Fibroblast of lung (primary cell): ENCODE data around the gene GNAO1. TPM values are rescaled to one million over a fixed set of nuclear protein-coding genes. Genes with fewer than 3 reads are reported as not detected.
A peak's percentile ranks its signal among the peaks of the same experiment; 100 is the strongest.

Experiments used
- DNase-seq, 2 donors: peaks; one replicate each; pipeline versions ENCODE4 v3.0.0 to v3.0.0-alpha.2; 2010; ENCODE audit warnings: low read depth in 2 of 2
- H2AFZ ChIP-seq: 2 replicates; pipeline ENCODE4 v1.5.1; 2012; ENCODE audit warnings: low read length, control low read depth, inconsistent platforms
- H3K27ac ChIP-seq: 2 replicates; pipeline ENCODE4 v1.5.1; 2011; ENCODE audit warnings: low read length, control low read depth; ENCODE audit not compliant: insufficient read depth
- H3K27me3 ChIP-seq: 2 replicates; pipeline ENCODE4 v1.5.1; 2011; ENCODE audit warnings: mild to moderate bottlenecking, low read length; ENCODE audit not compliant: control insufficient read depth, insufficient read depth
- H3K36me3 ChIP-seq: 2 replicates; pipeline ENCODE4 v1.5.1; 2011; ENCODE audit warnings: low read length; ENCODE audit not compliant: control insufficient read depth, insufficient read depth
- H3K4me1 ChIP-seq: 2 replicates; pipeline ENCODE4 v1.5.1; 2011; ENCODE audit warnings: low read length; ENCODE audit not compliant: control insufficient read depth, insufficient read depth; ENCODE audit errors: extremely low read depth
- H3K4me2 ChIP-seq: 2 replicates; pipeline ENCODE4 v1.5.1; 2011; ENCODE audit warnings: low read length, control low read depth; ENCODE audit not compliant: insufficient read depth; ENCODE audit errors: extremely low read depth
- H3K4me3 ChIP-seq, 4 experiments: fragments of 200-600 bp in 1 of 4; sonication (generic) in 1 of 4; replicated peaks in 1 of 4; 2 replicates each; pipeline ENCODE4 v1.5.1; 2011 to 2016; ENCODE audit warnings: low read length in 4 of 4, low read depth in 3 of 4, mild to moderate bottlenecking in 3 of 4, control low read depth in 2 of 4, inconsistent platforms in 1 of 4, mixed read lengths in 1 of 4; ENCODE audit not compliant: insufficient read depth in 1 of 4; ENCODE audit errors: control extremely low read depth in 1 of 4
- H3K79me2 ChIP-seq: 2 replicates; pipeline ENCODE4 v1.5.1; 2012; ENCODE audit warnings: mild to moderate bottlenecking, low read length, inconsistent platforms; ENCODE audit not compliant: control insufficient read depth, insufficient read depth
- H3K9ac ChIP-seq: 2 replicates; pipeline ENCODE4 v1.5.1; 2011; ENCODE audit warnings: mild to moderate bottlenecking, low read length, control low read depth; ENCODE audit not compliant: insufficient read depth
- H3K9me3 ChIP-seq: 2 replicates; pipeline ENCODE4 v1.5.1; 2012; ENCODE audit warnings: low read depth, low read length; ENCODE audit not compliant: control insufficient read depth, insufficient read depth
- H4K20me1 ChIP-seq: 2 replicates; pipeline ENCODE4 v1.5.1; 2011; ENCODE audit warnings: low read length; ENCODE audit not compliant: control insufficient read depth, insufficient read depth; ENCODE audit errors: extremely low read depth
- EZH2 ChIP-seq: IDR thresholded peaks from 2 replicates; pipeline ENCODE4 v1.5.1; 2012; ENCODE audit warnings: low read length, control low read depth, mild to moderate bottlenecking; ENCODE audit errors: missing control alignments
- polyA plus RNA-seq, 2 donors: library from polyadenylated mRNA; depleted of rRNA in 1 of 2; stranded (reverse) in 1 of 2; unstranded in 1 of 2; fragments of >200 nt; gene quantifications; 2 replicates each; pipeline ENCODE4 v1.2.1, GENCODE V29; 2011 to 2012; ENCODE audit warnings: missing spikeins in 1 of 2
- total RNA-seq: library from RNA; depleted of rRNA; stranded (reverse); fragments of >200 nt; gene quantifications from 2 replicates; pipeline ENCODE4 v1.2.1, GENCODE V29; 2014
- TF ChIP-seq, protein P1 (sequence below), 2 donors: IDR thresholded peaks in 1 of 2; conservative IDR thresholded peaks in 1 of 2; 1 replicate in 1 of 2; 2 replicates in 1 of 2; pipeline ENCODE4 v1.5.1; 2011 to 2012; ENCODE audit warnings: low read length in 2 of 2, control low read depth in 1 of 2, inconsistent platforms in 1 of 2, low read depth in 1 of 2, mild to moderate bottlenecking in 1 of 2

Gene GNAO1
- total and polyA plus RNA-seq, 2 donors (not counting 1 experiment from before 2014, with no cell fraction given) = 0.14 to 0.17 TPM

DNA sequence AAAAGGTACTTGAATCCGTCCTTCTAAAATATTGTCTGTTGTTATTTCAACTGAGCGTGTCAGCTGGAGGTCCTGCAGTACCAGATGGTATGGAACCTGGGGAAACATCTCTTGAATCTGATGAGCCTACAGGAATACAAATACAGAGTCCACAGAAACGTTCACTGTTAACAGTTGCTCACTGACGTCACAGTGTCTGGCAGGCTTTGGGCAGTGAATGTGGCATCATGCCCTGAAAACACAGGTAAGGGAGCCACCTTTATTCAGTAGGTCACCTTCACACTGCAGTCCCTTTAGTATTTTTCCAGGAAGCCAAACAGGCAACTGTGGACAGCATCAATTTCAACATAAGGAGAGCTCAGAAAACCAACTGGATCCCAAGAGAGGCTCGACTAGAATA, 177.9 kb downstream of the GNAO1 start:
- H2AFZ ChIP-seq = no peak overlapping the region
- TF ChIP-seq, protein P1, sequence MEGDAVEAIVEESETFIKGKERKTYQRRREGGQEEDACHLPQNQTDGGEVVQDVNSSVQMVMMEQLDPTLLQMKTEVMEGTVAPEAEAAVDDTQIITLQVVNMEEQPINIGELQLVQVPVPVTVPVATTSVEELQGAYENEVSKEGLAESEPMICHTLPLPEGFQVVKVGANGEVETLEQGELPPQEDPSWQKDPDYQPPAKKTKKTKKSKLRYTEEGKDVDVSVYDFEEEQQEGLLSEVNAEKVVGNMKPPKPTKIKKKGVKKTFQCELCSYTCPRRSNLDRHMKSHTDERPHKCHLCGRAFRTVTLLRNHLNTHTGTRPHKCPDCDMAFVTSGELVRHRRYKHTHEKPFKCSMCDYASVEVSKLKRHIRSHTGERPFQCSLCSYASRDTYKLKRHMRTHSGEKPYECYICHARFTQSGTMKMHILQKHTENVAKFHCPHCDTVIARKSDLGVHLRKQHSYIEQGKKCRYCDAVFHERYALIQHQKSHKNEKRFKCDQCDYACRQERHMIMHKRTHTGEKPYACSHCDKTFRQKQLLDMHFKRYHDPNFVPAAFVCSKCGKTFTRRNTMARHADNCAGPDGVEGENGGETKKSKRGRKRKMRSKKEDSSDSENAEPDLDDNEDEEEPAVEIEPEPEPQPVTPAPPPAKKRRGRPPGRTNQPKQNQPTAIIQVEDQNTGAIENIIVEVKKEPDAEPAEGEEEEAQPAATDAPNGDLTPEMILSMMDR (conservative IDR thresholded peaks at IDR 0.05 in 1 of 2, IDR thresholded peaks at IDR 0.05 in 1 of 2; ENCODE audit: low read depth in 1 of 2, low read length in 2 of 2) = no peak
- TF ChIP-seq EZH2 = no peak
- no peak overlapping the region for H3K27ac ChIP-seq
- no peak overlapping the region for H3K4me2 ChIP-seq
- H3K36me3 ChIP-seq = peaks cover 8% of the 10 kb centered on the region
- DNase-seq = no peak
- no peaks in the 10 kb centered on the region for H3K9me3 ChIP-seq
- no peaks in the 10 kb centered on the region for H4K20me1 ChIP-seq
- H3K27me3 ChIP-seq = no peaks in the 10 kb centered on the region
- no peak overlapping the region for H3K9ac ChIP-seq
- H3K79me2 ChIP-seq = peaks cover 3% of the 10 kb centered on the region
- peaks cover 13% of the 10 kb centered on the region for H3K4me1 ChIP-seq
- no peak overlapping the region for H3K4me3 ChIP-seq

DNA sequence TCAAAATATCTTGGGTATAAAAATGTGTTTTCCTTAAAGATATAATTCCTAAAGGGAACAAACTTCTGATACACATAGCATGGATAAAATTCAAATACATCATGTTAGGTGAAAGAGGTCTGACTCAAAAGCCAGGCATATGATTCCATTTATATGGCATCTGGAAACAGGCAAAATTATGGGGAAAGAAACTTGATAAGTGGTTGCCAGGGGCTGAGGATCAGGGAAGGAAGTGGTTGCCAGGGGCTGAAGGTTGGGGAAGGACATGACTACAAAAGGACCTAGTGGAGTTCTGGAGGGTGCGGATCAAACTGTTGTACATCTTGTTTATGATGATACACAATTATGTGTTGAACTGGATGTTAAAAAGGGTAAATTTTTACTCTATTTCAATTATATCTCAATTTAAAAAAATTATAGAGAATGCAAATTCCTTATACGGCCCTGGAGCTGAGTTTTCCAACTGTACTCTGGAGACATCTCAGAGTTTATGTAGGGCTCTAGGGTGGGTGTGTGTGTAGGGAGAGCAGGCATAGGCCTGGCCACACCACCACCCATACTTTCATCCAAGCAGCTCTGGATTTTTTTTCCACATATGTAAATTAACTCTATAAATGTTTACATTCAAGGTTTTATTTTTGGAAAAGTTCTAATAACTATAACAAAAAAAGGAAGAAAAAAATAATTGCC, 179.0 kb downstream of the GNAO1 start:
- Histone ChIP-seq H3K9me3 (no peaks in the 10 kb centered on the region), H4K20me1 (no peaks in the 10 kb centered on the region), H2AFZ (no peak overlapping the region), H3K79me2 (peaks cover 3% of the 10 kb centered on the region), H3K36me3 (peaks cover 5% of the 10 kb centered on the region), H3K4me2 (no peak overlapping the region), H3K27ac (peak overlapping the region; percentile 12), H3K9ac (no peak overlapping the region), H3K4me3 (no peak overlapping the region), H3K4me1 (peaks cover 13% of the 10 kb centered on the region), H3K27me3 (no peaks in the 10 kb centered on the region)
- no peak for DNase-seq
- TF ChIP-seq, protein P1 (conservative IDR thresholded peaks at IDR 0.05 in 1 of 2, IDR thresholded peaks at IDR 0.05 in 1 of 2; ENCODE audit: low read depth in 1 of 2, low read length in 2 of 2) = no peak
- TF ChIP-seq EZH2 = no peak

DNA sequence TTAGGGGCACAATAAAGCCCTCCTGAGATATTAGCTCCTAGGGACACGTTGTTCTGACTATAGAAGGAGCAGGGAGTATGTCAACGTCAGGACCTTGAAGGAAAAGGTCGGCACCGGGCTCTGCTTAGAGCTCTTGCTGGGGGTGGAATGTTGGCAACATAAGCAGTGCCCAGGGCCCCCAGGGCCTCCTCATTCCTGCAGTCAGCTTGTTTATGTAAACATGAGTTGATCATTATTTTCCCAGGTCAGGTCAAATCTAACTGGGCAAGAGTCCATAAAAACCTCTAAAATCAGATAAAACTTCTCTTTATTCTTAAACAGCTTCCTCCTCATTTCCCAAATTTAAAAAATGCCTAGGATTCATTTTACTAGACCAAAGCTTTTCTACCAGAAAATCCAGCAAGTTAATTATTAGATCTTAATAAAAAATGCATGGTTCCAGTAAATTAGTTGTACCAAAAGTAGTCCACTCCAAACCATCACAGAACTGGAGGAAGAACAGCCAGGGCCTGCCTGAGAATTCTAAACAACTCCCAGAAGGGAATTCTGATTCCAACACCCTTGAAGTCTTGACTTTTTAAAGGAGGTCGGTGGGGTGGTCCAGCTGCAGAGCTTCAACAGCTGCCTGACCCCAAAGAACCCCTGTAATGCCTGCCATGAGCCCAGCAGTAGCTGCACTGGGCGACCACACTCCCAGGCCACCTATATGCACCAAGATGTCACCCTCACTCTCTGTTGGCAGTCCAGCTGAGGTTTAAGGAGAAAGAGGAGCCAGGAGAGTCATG, 179.8 kb downstream of the GNAO1 start:
- Histone ChIP-seq H3K9me3 (no peaks in the 10 kb centered on the region), H3K79me2 (peaks cover 3% of the 10 kb centered on the region), H3K4me2 (peak overlapping the region; percentile 15), H3K4me1 (peaks cover 13% of the 10 kb centered on the region), H3K27ac (no peak overlapping the region), H3K4me3 (no peak overlapping the region), H3K27me3 (no peaks in the 10 kb centered on the region), H3K9ac (no peak overlapping the region), H2AFZ (no peak overlapping the region), H4K20me1 (no peaks in the 10 kb centered on the region), H3K36me3 (peaks cover 4% of the 10 kb centered on the region)
- TF ChIP-seq EZH2 = no peak
- TF ChIP-seq, protein P1 (conservative IDR thresholded peaks at IDR 0.05 in 1 of 2, IDR thresholded peaks at IDR 0.05 in 1 of 2; ENCODE audit: low read depth in 1 of 2, low read length in 2 of 2) = no peak
- peak in 1 of 2 donors; percentile 47 for DNase-seq
